K562 (cell line): ENCODE measurements around the gene PLAAT3. TPM values are rescaled to one million over a fixed set of nuclear protein-coding genes. Genes with fewer than 3 reads are reported as not detected.

Experiments used
- ATAC-seq: fragments of 200-7000 bp; cut with Tn5 transposase; 3 replicates; pipeline ENCODE4 v1.9.1; 2020; ENCODE audit warnings: moderate library complexity
- BruUV-seq: library from RNA; stranded (reverse); fragments of 400-500 nt; replicated peaks from 2 replicates; lab custom pipeline; 2021; lab: Mats Ljungman, UMichigan
- CTCF ChIA-PET: fragments of 300-600 bp; formaldehyde crosslinking; extraction: SDS; loops from one replicate; lab custom pipeline; 2021; ENCODE audit warnings: low intra/inter-chr PET ratio; lab: Yijun Ruan, JAX
- POLR2A ChIA-PET: fragments of 300-600, 350-650 bp; sonication (Branson Sonifier 250); formaldehyde crosslinking; extraction: SDS; loops from one replicate; lab custom pipeline; 2021; ENCODE audit warnings: antibody characterized with exemption, inconsistent platforms; lab: Yijun Ruan, JAX
- DNase-seq, 4 experiments: peaks; one replicate each; pipeline versions ENCODE4 v3.0.0 to v3.0.0-alpha.2; 2011 to 2018; ENCODE audit warnings: low spot score in 3 of 4, mixed read lengths in 3 of 4; ENCODE audit errors: extremely low read depth in 1 of 4
- FAIRE-seq: peaks from 2 replicates; lab custom pipeline; 2011; peaks lifted over from hg19 to GRCh38; lab: Jason Lieb, UNC
- H2AFZ ChIP-seq: 2 replicates; pipeline ENCODE4 v1.6.0; 2011; ENCODE audit warnings: low read depth, low read length, control low read depth, inconsistent platforms
- H3K27ac ChIP-seq: fragments of 200-600 bp; 3 replicates; pipeline ENCODE4 v1.8.0; 2011; ENCODE audit warnings: low read depth, mild to moderate bottlenecking, control low read depth, inconsistent platforms, low read length, moderate library complexity, mixed read lengths; ENCODE audit errors: extremely low read depth
- H3K27me3 ChIP-seq, 2 experiments: fragments of 300-600 bp in 1 of 2; 2 replicates in 1 of 2; 3 replicates in 1 of 2; pipeline versions ENCODE4 v1.6.0 to v1.8.0; 2011; ENCODE audit warnings: inconsistent platforms in 2 of 2, low read length in 2 of 2, mild to moderate bottlenecking in 1 of 2, mixed read lengths in 1 of 2, moderate library complexity in 1 of 2; ENCODE audit not compliant: control insufficient read depth in 2 of 2, insufficient read depth in 2 of 2
- H3K36me3 ChIP-seq: fragments of 300-600 bp; 3 replicates; pipeline ENCODE4 v1.8.0; 2011; ENCODE audit warnings: mild to moderate bottlenecking, low read length, inconsistent platforms; ENCODE audit not compliant: control insufficient read depth, insufficient read depth
- H3K4me1 ChIP-seq, 2 experiments: fragments of 200-600 bp in 1 of 2; replicated peaks in 1 of 2; 2 replicates in 1 of 2; 3 replicates in 1 of 2; pipeline versions ENCODE4 v1.5.1 to v1.8.0; 2011; ENCODE audit warnings: inconsistent platforms in 2 of 2, low read length in 2 of 2, mild to moderate bottlenecking in 1 of 2, mixed read lengths in 1 of 2, moderate library complexity in 1 of 2; ENCODE audit not compliant: control insufficient read depth in 2 of 2, insufficient read depth in 2 of 2
- H3K4me2 ChIP-seq: 2 replicates; pipeline ENCODE4 v1.6.1; 2011; ENCODE audit warnings: low read length, control low read depth, inconsistent platforms, mixed read lengths; ENCODE audit not compliant: insufficient read depth
- H3K4me3 ChIP-seq: fragments of 200-600 bp; sonication (generic), shearing (Covaris generic); 2 replicates; pipeline ENCODE4 v1.5.1; 2016; ENCODE audit warnings: control low read depth, inconsistent platforms
- H3K79me2 ChIP-seq: fragments of 200-600 bp; 3 replicates; pipeline ENCODE4 v1.8.0; 2011; ENCODE audit warnings: low read length, inconsistent platforms; ENCODE audit not compliant: control insufficient read depth, insufficient read depth
- H3K9ac ChIP-seq, 2 experiments: 2 replicates each; pipeline versions ENCODE4 v1.6.0 to v1.6.1; 2011; ENCODE audit warnings: low read depth in 2 of 2, low read length in 2 of 2, control low read depth in 1 of 2, inconsistent platforms in 1 of 2, mild to moderate bottlenecking in 1 of 2, mixed read lengths in 1 of 2; ENCODE audit not compliant: insufficient read depth in 1 of 2
- H3K9me1 ChIP-seq: one replicate; pipeline ENCODE4 v1.6.0; 2011; ENCODE audit warnings: inconsistent platforms, mild to moderate bottlenecking, low read length, moderate library complexity; ENCODE audit not compliant: control insufficient read depth, insufficient read depth
- H3K9me3 ChIP-seq: replicated peaks from 2 replicates; pipeline ENCODE4 v1.5.1; 2011; ENCODE audit warnings: low read depth, low read length, inconsistent platforms; ENCODE audit not compliant: control insufficient read depth, insufficient read depth
- H4K20me1 ChIP-seq: replicated peaks from 2 replicates; pipeline ENCODE4 v1.6.1; 2011; ENCODE audit warnings: low read length, inconsistent platforms, mixed read lengths; ENCODE audit not compliant: control insufficient read depth, insufficient read depth
- CC2D1A ChIP-seq: fragments of 450-650 bp; IDR thresholded peaks from 2 replicates; pipeline ENCODE4 v1.6.1; 2017; ENCODE audit warnings: mild to moderate bottlenecking
- DIDO1 ChIP-seq: fragments of 450-650 bp; IDR thresholded peaks from 2 replicates; pipeline ENCODE4 v1.6.1; 2016; ENCODE audit warnings: low read depth, missing biosample characterization, missing genetic modification characterization
- E2F8 ChIP-seq: fragments of 450-650 bp; IDR thresholded peaks from 2 replicates; pipeline ENCODE4 v1.7.1; 2018; ENCODE audit warnings: mild to moderate bottlenecking, low read depth; ENCODE audit not compliant: partially characterized antibody
- GATAD2A ChIP-seq: fragments of 450-650 bp; IDR thresholded peaks from 2 replicates; pipeline ENCODE4 v1.6.1; 2017
- GTF2A2 ChIP-seq: IDR thresholded peaks from 2 replicates; pipeline ENCODE4 v1.6.1; 2016; ENCODE audit warnings: mild to moderate bottlenecking, missing genetic modification characterization, missing compliant biosample characterization
- HNRNPLL ChIP-seq: fragments of 200-400 bp; formaldehyde crosslinking; IDR thresholded peaks from 2 replicates; pipeline ENCODE4 v1.6.1; 2017; ENCODE audit warnings: low read length, low read depth, mild to moderate bottlenecking; ENCODE audit not compliant: poor library complexity, severe bottlenecking
- IFI16 ChIP-seq: fragments of 250-450 bp; sonication (Bioruptor Pico); IDR thresholded peaks from 2 replicates; pipeline ENCODE4 v2.1.2; 2022; ENCODE audit warnings: mild to moderate bottlenecking, inconsistent platforms
- MITF ChIP-seq: IDR thresholded peaks from 2 replicates; pipeline ENCODE4 v1.6.1; 2014; ENCODE audit warnings: antibody characterized with exemption
- NFE2 ChIP-seq: IDR thresholded peaks from 2 replicates; pipeline ENCODE4 v1.6.1; 2014; ENCODE audit warnings: antibody characterized with exemption, low read depth
- PKNOX1 ChIP-seq: fragments of 450-650 bp; IDR thresholded peaks from 2 replicates; pipeline ENCODE4 v1.6.1; 2016
- POLR2A ChIP-seq: fragments of 450-650 bp; conservative IDR thresholded peaks from 2 replicates; pipeline ENCODE4 v1.6.1; 2016
- TBP ChIP-seq: optimal IDR thresholded peaks from 2 replicates; pipeline ENCODE3; 2011; ENCODE audit warnings: low read depth, low read length, improper control_type of control experiment
- U2AF2 ChIP-seq: fragments of 200-400 bp; formaldehyde crosslinking; optimal IDR thresholded peaks from 2 replicates; pipeline ENCODE3; 2017; ENCODE audit warnings: low read depth, mild to moderate bottlenecking, low read length
- ZBTB1 ChIP-seq: sonication (generic); formaldehyde crosslinking; IDR thresholded peaks from 2 replicates; pipeline ENCODE4 v1.8.1; 2023; ENCODE audit warnings: missing genetic modification reagents, low read depth, mild to moderate bottlenecking, borderline replicate concordance
- ZNF175 ChIP-seq: fragments of 200-800 bp; sonication (Bioruptor generic); IDR thresholded peaks from 2 replicates; pipeline ENCODE4 v1.6.1; 2016; ENCODE audit warnings: low read depth, mild to moderate bottlenecking, missing genetic modification characterization, missing compliant biosample characterization
- ZNF316 ChIP-seq: fragments of 450-650 bp; IDR thresholded peaks from 2 replicates; pipeline ENCODE4 v1.6.1; 2016
- ZNF395 ChIP-seq: fragments of 200-800 bp; sonication (Bioruptor generic); IDR thresholded peaks from 2 replicates; pipeline ENCODE4 v1.6.1; 2017; ENCODE audit warnings: missing genetic modification characterization, missing compliant biosample characterization
- ZNF583 ChIP-seq: fragments of 250-450 bp; sonication (Bioruptor Pico); IDR thresholded peaks from 2 replicates; pipeline ENCODE4 v1.4.0; 2020
- WGBS: fragments of 100-300 bp; shearing (Covaris generic); methylation state at CpG from one replicate; pipeline ENCODE4 v1.1.6; 2016; ENCODE audit warnings: low coverage, mixed read lengths; ENCODE audit not compliant: insufficient coverage; ENCODE audit errors: missing lambda C conversion rate; 5-methylcytosine and 5-hydroxymethylcytosine counted together
- in situ Hi-C: fragments of 300-500 bp; cut with MboI; formaldehyde crosslinking; loops from 4 replicates; pipeline ENCODE4 v1.15.0; 2018; ENCODE audit warnings: inconsistent platforms, mixed read lengths
- intact Hi-C: fragments of 100-400 bp; cut with micrococcal nuclease; formaldehyde crosslinking; loops from 2 replicates; pipeline ENCODE4 v1.14.2; 2022
- polyA plus RNA-seq, 8 experiments: library from polyadenylated mRNA; depleted of rRNA in 4 of 8; stranded (reverse) in 5 of 8; unstranded in 3 of 8; fragments of >200 nt; fragmentation: Nextera tagmentation in 2 of 8; fragmentation: Illumina TruSeq in 1 of 8; extraction: Ambion mirVana in 2 of 8; extraction: Trizol in 1 of 8; gene quantifications; 2 replicates each; pipeline versions ENCODE4 v1.2.1 to v1.2.3, GENCODE V29; 2011 to 2014; ENCODE audit warnings: inconsistent platforms in 1 of 8, missing spikeins in 1 of 8
- total RNA-seq, 7 experiments: library from RNA; depleted of rRNA in 6 of 7; stranded (reverse); fragments of >200 nt in 6 of 7; fragmentation: Illumina TruSeq in 2 of 7; extraction: Trizol in 2 of 7; gene quantifications; 2 replicates each; pipeline versions ENCODE4 v1.2.1 to v1.2.3, GENCODE V29; 2011 to 2021; ENCODE audit warnings: low replicate concordance in 1 of 7

PLAAT3 gene
- total and polyA plus RNA-seq, 9 of the 15 experiments (the other 6 are each of a cell fraction or from before 2014, with no cell fraction given): 0.80 to 2.7 (median 1.4) TPM

- ChIA-PET POLR2A (interaction anchor here (0.6 kb wide), 1 partner anchor 32 kb away, joined by 3 read pairs; no protein-coding TSS in a partner anchor), CTCF (no interaction called here)
- in situ Hi-C loops (no loop called here), intact Hi-C loops (no loop called here)
- H3K9me1 ChIP-seq: no peaks in the 10 kb centered on the region
- no peak for ATAC-seq
- BruUV-seq: no TSS peak
- H3K79me2 ChIP-seq: no peaks in the 10 kb centered on the region
- no peak for FAIRE-seq
- peaks cover 0 to 15% of the 10 kb centered on the region in 2 experiments; a peak in 3 of 5 replicates for H3K4me1 ChIP-seq
- H3K27ac ChIP-seq: no peak overlapping the region
- no peak for DNase-seq
- no peak overlapping the region for H3K4me3 ChIP-seq
- no peaks in the 10 kb centered on the region for H3K9me3 ChIP-seq
- no peak overlapping the region for H3K9ac ChIP-seq
- H3K4me2 ChIP-seq: no peak overlapping the region
- 9% methylated on average over 1 of the region's 3 CpGs for WGBS
- H4K20me1 ChIP-seq: no peaks in the 10 kb centered on the region
- no peak overlapping the region for H2AFZ ChIP-seq
- no peaks in the 10 kb centered on the region for H3K27me3 ChIP-seq
- no peaks in the 10 kb centered on the region for H3K36me3 ChIP-seq
- TF ChIP-seq TBP: no peak
- no peak for TF ChIP-seq CC2D1A
- no peak for TF ChIP-seq ZNF583
- TF ChIP-seq POLR2A: no peak
- TF ChIP-seq ZBTB1 (CRISPR knock-in tag): no peak
- TF ChIP-seq ZNF175 (CRISPR knock-in tag): no peak
- no peak for TF ChIP-seq GTF2A2 (tag)
- TF ChIP-seq NFE2: peak; percentile 17; the same call in 1 of the 2 replicates
- no peak for TF ChIP-seq HNRNPLL
- no peak for TF ChIP-seq U2AF2
- peak; percentile 93 for TF ChIP-seq ZNF316
- TF ChIP-seq IFI16 (CRISPR knock-in tag): no peak
- peak; percentile 81 for TF ChIP-seq PKNOX1
- no peak for TF ChIP-seq MITF
- TF ChIP-seq ZNF395 (CRISPR knock-in tag): no peak
- TF ChIP-seq GATAD2A: no peak
- no peak for TF ChIP-seq E2F8
- TF ChIP-seq DIDO1 (tag): no peak
Observed at GRCh38 chr11:63616953-63617352, 2.7 kb upstream of the PLAAT3 start.
